ENCODE results near the gene GLYATL1.

DNA sequence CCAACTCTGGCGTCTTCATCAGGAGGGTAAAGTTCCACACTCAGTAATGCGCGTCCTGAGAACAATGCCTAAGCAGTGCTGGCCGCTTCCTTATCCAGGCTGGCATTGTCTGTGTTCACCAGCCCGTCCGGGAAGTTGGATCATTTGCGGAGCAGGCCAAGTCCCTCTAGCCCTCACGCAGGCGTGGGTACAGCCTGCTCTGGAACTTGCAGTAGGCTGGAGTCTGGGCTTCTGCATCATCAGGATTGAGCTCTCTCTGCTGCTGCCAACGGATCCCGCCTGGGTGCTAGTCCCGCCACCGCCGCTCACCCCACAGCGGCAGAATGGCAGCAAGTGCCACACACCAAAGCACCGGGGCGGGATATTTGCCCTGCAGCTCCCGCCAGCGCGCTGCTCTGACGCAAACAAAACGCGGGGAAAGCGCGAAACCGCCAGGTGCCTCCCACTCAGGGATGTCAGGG is 29.0 kb downstream of the GLYATL1 start:
- no peak for TF ChIP-seq ZFP36 (IDR thresholded peaks at IDR 0.05; ENCODE audit: borderline replicate concordance, partially characterized antibody)
- no peak for TF ChIP-seq SREBF2 (IDR thresholded peaks at IDR 0.05)
- no peak for TF ChIP-seq HOXA7 (CRISPR knock-in tag; IDR thresholded peaks at IDR 0.05)

Data from A549 (cell line).